Right kidney (tissue), 1 donor: ENCODE results near the gene DPM3.
A peak's percentile ranks its signal among the peaks of the same experiment; 100 is the strongest.
"Not testable (repeated sequence)": the region's sequence is repeated elsewhere in the genome, so short reads cannot be mapped to it uniquely, and the experiment has no call there.

Experiments
- DNase-seq: peaks from one replicate; pipeline ENCODE4 v3.0.0-alpha.2; 2016

Gene DPM3

DNA sequence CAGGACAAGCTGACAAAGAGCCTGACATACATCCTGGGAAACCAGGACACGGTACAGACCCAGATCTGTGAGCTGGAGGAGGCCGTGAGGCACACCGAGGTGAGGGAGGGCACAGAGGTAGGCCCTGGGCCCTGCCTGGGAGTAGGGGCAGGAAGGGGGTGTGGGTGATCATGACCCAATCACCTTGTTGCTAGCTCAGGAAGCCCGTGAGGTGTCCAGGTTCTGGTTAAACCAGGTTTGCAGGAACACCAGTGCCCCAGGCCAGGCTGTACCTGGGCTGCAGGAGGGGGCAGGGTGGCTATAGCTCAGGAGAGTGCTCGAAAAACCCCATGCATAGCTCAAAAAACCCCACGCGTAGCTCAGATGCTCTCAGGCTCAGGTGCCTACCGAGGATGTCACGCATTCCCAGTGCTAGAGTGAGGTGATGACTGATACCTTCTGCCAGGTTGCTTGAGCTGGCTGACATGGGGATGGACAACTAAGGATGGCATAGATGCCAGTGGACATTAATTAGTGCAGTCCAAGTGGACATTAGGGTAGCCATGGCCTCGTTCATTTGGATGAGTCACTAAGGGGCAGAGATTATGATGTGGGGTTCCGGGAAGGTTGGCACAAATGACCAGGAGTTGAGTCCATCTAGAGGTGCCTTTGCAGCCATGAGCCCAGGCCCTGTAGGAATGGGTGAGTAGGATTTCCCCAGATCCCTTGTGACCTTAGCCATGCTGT lies 37.0 kb upstream of the DPM3 start:
- no peak for DNase-seq

DNA sequence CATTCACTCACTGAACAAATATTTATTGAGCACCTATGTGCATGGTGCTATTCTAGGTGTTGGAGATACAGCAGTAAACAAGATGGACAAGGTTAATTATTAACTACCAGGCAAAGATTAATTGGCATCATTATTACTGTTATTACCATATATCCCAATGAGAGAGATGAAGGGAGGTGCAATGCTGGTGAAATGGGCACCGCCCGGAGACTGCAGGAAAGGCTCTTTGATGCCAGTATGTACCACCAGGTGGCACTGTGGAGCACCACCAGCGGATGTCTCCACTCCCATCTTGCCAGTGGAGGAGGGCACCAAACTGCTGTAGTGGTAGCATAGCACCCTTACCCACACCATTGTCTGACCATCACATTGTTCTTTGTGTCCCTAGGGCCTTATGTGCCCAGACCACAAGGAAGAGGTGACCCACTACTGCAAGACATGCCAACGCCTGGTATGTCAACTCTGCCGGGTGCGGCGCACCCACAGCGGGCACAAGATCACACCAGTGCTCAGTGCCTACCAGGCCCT lies 36.3 kb upstream of the DPM3 start:
- DNase-seq = peak; percentile 64

DNA sequence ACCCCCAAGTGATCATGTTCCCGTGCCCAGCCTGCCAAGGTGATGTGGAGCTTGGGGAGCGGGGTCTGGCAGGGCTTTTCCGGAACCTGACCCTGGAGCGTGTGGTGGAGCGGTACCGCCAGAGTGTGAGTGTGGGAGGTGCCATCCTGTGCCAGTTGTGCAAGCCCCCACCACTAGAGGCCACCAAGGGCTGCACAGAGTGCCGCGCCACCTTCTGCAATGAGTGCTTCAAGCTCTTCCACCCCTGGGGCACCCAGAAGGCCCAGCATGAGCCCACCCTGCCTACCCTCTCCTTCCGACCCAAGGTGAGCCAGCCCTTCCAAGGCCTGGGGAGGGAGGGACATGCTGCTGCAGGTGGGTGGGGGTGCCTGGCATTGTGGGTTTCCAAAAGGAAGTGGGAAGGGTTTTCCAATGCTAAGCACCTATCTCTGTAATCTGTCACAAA lies 35.6 kb upstream of the DPM3 start:
- DNase-seq = no peak

DNA sequence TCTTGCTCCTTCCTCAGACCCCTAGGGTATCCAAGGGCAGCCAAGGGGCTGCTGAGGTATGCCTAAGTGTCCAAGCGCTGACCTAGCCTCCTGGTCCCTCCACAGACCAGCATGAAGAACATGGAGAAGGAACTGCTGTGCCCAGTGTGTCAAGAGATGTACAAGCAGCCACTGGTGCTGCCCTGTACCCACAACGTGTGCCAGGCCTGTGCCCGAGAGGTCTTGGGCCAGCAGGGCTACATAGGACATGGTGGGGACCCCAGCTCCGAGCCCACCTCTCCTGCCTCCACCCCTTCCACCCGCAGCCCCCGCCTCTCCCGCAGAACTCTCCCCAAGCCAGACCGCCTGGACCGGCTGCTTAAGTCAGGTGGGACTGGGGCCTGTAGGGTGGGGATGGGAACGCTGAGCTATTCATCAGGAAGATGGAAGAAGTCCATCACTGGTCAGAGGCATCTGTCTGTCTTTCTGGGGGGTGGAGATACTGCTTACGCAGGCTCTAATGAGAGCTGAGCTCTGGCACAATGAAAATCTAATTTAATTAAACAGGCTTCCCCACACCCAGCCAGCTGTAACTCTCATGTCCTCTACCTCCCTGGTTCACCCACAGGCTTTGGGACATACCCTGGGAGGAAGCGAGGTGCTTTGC lies 35.1 kb upstream of the DPM3 start:
- no peak for DNase-seq

DNA sequence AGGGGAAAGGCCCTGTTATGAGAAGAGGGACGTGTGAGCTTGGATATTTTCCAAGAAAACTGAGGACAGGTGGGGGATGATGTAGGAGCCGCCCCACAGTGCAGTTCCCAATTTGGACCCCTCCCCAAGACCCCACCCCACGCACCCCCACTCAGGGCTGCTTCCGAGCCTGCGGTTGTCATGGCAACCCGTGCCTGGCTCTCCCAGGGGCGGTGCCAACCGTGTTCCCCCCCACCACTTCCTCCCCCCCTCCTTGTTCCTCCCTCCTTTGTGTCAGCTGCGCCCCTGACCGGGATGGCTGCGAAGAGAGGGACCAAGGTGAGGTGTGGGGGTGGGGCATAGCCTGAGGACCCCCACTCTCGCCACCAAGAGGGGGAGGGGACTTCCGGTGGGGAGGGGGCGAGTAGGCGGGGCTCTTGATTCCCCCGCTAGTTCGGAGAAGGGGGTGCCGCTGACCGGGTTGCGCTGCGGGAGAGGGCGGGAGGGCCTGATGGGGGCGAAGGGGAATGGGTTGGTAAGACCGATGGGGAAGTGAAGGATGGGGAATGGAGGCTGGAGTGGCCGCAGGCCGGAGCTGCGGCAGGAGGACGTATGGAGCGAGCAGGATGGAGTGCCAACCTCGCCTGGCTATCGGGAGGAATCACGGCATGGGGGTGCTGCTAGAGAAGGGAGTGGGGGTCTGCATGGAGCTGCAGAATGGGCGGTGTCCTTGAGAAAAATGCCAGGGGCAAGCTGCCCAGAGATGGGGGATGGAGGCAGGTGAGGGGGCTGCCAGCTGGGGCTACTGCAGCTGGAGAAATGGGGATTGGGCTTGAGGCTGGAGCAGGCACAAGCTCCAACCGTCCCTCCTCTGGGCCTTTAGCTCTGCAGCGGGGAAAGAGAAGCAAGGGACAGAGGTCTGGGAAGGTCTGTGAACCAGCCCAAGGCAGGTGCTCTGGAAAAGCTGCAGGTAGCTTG lies 34.3 kb upstream of the DPM3 start:
- peak; percentile 37 for DNase-seq

DNA sequence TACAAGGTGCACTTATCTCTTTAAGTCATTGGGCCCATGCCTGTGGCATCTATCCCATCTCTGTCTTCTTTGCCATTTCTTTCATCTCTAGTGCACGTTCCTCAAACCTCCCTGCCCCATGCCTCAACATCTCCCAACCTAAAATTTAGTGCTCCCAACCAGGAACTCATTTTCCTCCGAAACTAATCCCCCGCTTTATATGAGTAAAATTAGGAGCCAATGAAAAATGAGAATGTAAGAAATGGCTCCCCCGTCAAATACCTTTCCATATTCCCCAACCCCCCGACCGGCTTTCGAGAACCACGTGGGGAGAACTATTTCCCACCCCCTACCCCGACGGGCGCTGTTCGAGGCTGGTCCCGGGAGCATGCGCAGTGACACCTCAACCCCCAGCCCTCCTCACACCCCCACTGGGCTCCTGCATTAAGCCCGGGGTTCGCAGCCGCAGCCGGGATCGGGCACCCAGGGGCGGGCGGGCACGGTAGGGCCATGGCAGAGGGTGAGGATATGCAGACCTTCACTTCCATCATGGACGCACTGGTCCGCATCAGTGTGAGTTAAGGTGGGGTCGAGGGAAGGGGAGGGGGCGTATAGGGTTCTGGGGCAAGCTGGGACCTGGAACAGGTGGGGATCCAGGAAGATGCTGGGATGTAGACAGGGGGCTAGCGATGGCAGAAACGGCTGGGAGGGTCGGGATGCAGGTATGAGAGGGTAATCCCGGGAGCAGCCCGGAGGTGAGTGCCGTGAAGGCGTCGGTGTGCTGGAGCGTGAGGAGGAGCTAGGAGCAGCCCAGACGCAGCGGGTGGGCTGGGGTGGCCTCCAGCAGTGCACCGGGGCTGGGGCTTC lies 33.4 kb upstream of the DPM3 start, which contains the start of gene TRIM46:
TSS of gene TRIM46 (plus strand) at position 372 of the 846 bp plus-strand sequence. CDS start at position 490, 118 bp downstream.
- peak; percentile 56 for DNase-seq

DNA sequence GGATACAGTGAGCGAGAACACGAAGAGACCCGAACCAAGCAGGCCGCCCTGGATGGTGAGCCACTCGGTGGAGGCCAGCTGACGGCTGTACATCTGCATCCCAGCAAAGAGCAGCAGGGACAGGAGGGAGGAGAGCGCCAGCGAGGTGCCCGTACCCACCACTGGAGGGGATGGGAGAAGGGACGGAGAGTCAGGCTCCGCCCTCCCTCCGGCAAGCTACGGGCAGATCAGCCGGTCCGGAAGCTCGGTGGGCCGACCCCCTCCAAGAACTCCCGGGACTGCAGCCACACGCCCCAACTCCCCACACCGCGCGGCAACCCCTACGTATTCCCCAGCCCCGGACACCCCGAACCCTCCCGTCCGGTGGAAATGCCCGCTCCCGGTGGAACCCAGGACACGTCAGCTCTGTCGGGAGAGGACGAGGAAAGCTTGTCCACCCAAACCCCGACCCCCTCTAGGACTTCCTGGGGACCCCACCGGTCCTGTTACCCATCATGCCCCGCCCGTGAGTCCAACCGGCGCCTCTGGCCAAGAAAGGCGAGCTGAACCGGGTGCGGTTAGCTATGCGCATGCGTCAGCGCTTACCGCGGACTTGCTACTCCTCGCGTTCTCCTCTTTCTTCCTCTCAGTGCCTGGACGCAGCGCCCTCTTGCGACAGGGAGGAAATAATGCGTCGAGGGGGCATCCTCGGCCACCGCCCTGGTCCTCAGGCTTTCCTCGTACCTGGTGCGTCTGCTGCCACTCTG lies 32.6 kb upstream of the DPM3 start, which contains the start of gene KRTCAP2:
TSS of gene KRTCAP2 (minus strand) at position 573 of the 746 bp plus-strand sequence. CDS start at position 493, 80 bp downstream.
- peak; percentile 87 for DNase-seq

DNA sequence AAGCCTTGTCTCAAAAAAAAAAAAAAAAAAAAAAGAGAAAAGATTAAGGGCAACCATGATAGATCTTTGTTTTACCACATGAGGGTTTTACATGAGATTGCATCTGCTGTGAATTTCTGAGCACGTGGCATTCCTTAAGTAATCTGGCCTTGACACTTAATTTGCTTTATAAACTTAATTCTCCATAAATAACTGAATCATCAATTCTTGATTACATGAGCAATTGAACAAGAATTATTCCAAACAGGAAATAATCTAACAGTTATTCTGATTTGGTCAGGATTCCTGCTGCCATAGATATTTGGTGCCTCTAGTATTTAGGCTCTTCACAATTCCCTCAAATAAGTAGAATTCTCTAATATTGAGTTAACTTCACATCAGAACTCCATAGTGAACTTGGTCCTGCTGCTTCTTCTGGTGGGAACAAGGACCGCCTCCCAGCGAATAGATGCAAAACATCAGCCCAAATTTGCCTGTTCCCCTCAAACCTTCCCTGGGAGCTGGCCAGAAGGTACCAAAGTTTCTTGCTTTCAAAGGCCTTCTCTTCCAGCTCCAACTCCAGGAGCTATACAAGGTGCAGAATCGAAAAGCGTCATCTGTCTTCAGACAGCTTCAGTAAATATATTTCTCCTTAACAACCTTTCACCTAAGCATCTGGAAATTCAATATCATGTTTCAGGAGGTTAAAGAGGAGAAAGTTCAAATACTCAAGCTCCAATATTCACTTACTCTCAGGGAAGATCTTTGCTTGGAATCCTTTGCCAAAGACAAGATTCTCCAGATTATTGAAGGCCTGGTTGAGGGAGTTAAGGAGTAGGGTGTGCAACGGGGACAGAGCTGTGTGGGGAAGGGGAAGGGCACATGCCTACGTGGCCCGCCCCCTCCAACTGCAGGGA lies 31.8 kb upstream of the DPM3 start:
- DNase-seq = no peak

DNA sequence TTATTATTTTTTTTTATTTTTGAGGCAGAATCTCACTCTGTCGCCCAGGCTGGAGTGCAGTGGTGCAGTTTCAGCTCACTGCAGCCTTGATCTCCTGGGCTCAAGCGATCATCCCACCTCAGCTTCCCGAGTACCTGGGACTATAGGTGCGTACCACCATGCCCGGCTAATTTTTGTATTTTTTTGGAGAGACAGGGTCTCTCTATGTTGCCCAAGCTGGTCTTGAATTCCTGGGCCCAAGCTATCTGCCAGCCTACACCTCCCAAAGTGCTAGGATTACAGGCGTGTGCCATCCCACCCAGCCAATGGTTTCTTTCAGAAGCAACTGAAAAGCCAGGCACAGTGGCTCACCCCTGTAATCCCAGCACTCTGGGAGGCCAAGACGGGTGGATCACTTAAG lies 30.5 kb upstream of the DPM3 start:
- no peak for DNase-seq

DNA sequence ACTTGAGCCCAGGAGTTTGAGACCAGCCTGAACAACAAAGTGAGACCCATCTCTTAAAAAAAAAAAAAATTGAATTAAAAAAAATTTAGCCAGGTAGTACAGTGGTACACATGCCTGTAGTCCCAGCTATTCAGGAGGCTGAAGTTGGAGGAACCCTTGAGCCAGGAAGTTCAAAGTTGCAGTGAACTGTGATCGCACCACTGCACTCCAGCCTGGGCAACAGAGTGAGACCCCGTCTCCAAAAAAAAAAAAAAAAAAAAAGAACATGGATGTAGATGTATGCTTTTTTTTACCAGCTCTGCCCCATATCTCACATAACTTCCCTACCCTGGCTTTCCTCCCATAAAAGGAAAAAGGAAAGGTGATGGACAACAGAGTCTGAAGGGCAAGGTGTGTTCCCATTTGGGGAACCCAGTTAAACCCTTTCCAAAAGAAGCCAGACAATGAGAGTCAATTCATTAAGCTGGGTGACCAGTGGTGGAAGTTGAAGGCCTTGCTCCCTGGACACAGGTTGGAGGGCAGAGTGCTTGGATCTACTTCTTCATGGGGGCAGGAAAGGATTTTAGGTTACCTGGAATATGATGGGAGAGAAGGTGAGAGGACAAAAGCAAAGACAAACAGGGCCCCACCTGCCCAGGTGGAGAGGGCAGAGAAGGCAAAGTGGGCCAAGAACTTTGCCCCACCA lies 29.9 kb upstream of the DPM3 start:
- no peak for DNase-seq

DNA sequence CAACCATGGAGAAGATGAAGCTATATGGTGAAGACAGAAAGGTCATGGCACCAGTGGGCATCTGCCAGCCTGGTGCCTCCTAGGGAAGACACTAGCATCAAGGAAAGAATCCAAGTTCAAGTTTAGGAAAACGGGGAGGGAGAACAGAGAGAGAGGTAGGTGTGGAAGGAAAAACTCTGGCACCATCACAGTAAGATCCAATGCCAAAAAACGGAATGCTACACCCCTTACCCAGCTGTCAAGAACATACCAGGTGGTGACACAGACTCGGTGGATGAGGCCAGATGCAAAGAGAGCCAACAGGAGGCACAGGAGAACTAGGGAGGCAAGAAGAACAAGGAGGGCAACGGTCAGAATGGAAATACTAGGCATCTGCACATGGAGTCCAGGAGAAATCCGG lies 29.2 kb upstream of the DPM3 start:
- no peak for DNase-seq

DNA sequence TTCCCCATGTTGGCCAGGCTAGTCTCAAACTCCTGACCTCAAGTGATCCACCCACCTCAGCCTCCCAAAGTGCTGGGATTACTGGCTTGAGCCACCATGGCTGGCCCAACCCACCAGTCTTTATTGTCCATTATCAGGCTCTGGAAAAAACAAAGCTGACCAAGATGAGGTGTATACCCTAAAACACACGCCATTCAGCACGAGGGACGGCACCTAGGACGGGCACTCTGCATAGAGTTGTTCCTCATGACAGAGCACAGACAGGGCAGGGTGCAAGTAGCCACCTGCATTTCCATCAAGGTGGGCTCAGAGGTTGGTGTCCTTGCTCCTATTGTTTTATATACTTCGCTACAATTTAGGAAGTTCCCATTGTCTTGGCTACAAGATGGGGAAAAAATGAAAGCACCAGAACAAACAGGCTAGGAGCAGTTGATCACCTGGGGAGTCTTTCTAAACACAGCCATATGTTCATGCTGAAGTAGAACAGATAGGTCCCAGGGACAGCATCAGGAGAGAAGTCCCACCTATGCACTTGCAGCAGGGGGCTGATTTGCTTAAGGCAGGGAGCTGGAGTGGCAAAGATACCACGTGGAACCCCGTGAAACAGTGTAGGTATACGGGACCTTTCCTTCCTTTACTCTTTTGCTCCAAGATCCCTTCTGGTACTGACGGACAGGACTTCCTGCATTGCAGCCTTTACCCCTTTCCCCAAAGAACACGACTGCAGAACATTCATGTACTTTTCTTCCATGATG lies 28.3 kb upstream of the DPM3 start:
- DNase-seq = no peak

DNA sequence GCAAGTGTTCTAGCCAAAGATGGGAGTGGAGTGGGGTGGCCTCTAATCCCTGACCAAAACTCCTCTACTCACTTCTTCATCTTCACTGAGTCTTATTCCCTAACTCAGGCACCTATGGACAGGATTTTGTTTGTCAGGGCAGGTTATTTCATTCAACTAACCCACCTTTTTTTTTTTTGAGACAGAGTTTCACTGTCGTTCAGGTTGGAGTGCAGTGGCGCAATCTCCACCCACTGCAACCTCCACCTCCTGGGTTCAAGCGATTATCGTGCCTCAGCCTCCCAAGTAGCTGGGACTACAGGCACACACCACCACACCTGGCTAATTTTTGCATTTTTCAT lies 27.7 kb upstream of the DPM3 start:
- not testable (repeated sequence) for DNase-seq

DNA sequence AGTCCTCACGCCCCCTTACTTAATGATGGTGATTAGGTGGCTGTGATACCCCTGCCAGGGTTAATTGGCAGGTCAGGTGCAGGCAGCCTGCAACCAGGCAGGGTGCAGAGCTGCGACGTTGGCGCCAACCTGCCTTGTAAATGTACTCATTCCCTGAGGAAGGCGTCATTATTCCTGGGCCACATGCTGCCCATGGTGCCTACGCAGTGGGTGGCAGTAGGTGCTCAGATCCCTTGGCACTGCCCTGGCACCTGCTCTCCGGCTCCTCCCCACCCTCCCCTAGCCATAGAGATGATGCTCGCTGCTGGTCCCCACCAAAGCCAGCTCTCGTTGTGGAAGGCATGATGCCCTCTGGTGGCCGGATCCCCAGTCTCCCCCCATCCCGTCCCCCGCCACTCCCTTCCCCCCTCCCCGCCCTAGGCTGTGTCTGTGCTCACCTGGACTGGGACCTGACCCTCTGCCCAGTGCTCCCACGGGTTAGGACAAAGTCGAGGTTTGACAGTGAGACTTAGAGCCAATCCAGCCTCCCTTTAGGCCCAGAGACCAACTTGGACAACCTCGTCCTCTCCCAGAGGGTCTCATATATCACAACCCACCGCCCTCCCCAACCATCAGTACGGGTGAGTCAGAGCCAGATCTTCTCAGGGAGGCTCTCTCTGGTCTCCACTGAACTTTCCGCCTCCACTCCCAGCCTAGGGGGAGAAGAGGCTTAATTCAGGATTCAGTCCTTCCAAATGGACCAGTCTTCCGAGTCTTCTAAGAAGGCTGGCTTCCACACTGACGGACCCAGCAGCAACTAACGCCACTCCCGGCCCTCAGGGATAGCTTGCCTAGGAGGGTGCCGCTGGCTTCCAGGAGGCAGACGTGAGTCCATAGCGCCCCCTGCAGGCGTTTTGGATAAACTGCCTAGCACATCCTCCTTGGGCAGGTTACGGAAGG lies 27.1 kb upstream of the DPM3 start:
- DNase-seq = peak; percentile 83

DNA sequence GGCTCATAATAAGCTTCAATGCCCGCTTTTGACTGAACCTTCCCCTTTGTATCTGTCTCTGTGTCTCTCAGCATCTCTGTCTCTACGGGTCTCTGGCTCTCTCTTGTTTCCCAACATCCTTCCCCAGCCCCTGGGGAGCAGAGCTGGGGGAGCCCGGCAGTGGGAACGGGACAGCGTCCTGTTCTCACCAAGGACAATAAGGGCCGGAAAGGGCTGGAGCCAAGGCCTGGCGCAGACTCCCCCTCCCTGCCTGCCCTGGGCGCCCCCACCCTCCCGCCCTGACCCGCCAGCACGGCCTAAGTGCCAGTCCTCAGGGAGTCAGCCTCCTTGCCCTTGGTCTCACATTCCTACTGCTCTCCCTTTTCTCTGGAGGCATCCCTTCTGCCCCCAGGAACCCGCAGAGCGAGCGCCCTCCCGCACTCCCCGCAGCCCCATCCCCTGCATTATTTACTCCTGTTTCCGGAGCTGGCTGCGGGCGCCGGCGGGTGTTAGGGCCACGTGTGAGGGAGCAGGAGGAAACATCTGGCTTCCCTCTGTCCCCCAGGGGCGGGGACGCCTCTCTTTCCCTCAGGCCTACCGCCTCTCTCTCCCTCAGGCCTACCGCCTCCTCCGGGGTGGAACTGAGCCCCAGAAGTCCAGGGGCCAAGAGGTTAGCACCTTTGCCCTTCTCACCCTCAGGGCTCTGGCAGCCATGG lies 26.3 kb upstream of the DPM3 start:
- no peak for DNase-seq

DNA sequence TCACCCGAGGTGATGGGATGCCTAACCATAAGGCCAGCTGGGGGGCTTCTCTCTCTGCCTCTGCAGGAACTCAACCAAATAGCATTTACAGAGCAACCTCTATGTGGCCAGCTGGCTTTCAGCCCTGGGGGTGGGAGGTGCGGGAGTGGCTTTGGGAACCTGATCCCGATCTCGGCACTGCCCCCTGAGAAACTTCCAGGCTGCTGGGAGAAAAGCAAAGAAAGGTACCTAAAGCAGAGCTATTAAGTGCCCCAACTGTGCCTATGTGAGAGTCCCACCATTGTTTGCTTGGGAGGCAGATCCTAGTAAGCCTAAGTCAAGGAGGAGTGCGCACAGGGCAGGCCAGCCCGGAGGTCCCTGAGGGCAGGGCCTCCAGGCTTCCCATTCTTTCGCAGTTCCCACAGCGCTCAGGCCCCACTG lies 25.7 kb upstream of the DPM3 start:
- DNase-seq = peak; percentile 54
